Measurements from ENCODE around the gene KRT20.

- TF ChIP-seq SUZ12 (IDR thresholded peaks at IDR 0.05; ENCODE audit: extremely low read depth, insufficient read depth, insufficient read length) (no peak), ZNF274 (IDR thresholded peaks at IDR 0.05; ENCODE audit: low read depth, low read length) (no peak)
These were observed 14.9 kb downstream of the KRT20 start for GRCh38 chr17:40870136-40870535.
